ENCODE measurements around the gene PLD5. TPM values are rescaled to one million over a fixed set of nuclear protein-coding genes. Genes with fewer than 3 reads are reported as not detected.

PLD5 gene
- total and polyA plus RNA-seq, 2 of the 13 experiments (the other 11 are each of a cell fraction or from before 2014, with no cell fraction given), result not detected

DNA sequence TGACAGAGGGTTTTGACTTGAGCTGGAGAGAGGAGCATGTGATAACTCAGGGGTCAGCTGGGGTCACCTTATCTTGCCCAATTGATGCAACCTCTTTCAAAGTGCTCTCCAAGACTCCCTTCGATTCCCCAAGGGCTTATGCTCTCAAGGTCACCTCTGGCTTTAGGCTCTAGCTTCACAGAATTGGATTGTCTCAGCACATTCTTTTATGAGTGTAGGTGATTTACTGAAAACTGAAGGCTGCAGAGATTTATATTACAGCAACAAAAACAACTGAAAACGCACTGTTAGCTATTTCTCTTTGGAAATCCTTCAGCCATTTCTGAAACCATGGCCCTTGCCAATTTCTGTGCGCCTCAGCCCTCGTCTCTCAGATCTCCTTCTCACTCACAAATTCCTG lies 491.1 kb downstream of the PLD5 start:
- ChIA-PET POLR2A (no interaction called here), CTCF (ENCODE audit: low intra/inter-chr PET ratio, low total read pairs) (no interaction called here)
- TF ChIP-seq ATRX (CRISPR knock-in tag; IDR thresholded peaks at IDR 0.05; ENCODE audit: borderline replicate concordance) (no peak), PHF21A (CRISPR knock-in tag; IDR thresholded peaks at IDR 0.05) (no peak), ZEB1 (IDR thresholded peaks at IDR 0.05; ENCODE audit: insufficient replicate concordance, low read depth) (no peak), ZNF674 (CRISPR knock-in tag; IDR thresholded peaks at IDR 0.05; ENCODE audit: low read depth) (no peak)
- TF ChIP-seq, protein P1, sequence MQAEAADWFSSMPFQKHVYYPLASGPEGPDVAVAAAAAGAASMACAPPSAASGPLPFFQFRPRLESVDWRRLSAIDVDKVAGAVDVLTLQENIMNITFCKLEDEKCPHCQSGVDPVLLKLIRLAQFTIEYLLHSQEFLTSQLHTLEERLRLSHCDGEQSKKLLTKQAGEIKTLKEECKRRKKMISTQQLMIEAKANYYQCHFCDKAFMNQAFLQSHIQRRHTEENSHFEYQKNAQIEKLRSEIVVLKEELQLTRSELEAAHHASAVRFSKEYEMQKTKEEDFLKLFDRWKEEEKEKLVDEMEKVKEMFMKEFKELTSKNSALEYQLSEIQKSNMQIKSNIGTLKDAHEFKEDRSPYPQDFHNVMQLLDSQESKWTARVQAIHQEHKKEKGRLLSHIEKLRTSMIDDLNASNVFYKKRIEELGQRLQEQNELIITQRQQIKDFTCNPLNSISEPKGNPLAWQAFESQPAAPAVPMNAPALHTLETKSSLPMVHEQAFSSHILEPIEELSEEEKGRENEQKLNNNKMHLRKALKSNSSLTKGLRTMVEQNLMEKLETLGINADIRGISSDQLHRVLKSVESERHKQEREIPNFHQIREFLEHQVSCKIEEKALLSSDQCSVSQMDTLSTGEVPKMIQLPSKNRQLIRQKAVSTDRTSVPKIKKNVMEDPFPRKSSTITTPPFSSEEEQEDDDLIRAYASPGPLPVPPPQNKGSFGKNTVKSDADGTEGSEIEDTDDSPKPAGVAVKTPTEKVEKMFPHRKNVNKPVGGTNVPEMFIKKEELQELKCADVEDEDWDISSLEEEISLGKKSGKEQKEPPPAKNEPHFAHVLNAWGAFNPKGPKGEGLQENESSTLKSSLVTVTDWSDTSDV (CRISPR knock-in tag; IDR thresholded peaks at IDR 0.05), result no peak
- TF ChIP-seq, protein P2, sequence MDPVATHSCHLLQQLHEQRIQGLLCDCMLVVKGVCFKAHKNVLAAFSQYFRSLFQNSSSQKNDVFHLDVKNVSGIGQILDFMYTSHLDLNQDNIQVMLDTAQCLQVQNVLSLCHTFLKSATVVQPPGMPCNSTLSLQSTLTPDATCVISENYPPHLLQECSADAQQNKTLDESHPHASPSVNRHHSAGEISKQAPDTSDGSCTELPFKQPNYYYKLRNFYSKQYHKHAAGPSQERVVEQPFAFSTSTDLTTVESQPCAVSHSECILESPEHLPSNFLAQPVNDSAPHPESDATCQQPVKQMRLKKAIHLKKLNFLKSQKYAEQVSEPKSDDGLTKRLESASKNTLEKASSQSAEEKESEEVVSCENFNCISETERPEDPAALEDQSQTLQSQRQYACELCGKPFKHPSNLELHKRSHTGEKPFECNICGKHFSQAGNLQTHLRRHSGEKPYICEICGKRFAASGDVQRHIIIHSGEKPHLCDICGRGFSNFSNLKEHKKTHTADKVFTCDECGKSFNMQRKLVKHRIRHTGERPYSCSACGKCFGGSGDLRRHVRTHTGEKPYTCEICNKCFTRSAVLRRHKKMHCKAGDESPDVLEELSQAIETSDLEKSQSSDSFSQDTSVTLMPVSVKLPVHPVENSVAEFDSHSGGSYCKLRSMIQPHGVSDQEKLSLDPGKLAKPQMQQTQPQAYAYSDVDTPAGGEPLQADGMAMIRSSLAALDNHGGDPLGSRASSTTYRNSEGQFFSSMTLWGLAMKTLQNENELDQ (CRISPR knock-in tag; IDR thresholded peaks at IDR 0.05; ENCODE audit: borderline replicate concordance), result no peak
- H4K20me1 ChIP-seq (ENCODE audit: insufficient read depth, low read length), result no peaks in the 10 kb centered on the region
- H3K27me3 ChIP-seq (ENCODE audit: control insufficient read depth in 1 of 2, insufficient read depth in 2 of 2, low read length in 2 of 2), result no peaks in the 10 kb centered on the region
- no peak overlapping the region for H3K4me3 ChIP-seq (replicated peaks in 1 of 3; ENCODE audit: insufficient read depth in 1 of 3, low read depth in 2 of 3, low read length in 3 of 3)
- DNase-seq (ENCODE audit: low spot score) (no peak), FAIRE-seq (no peak), ATAC-seq (no peak)
- in situ Hi-C loops (cut with HindIII; ENCODE audit: extremely low pct_ligation_motif_present, low pct_unique_long_range_greater_than_20kb), result no loop called here
- H3K9me3 ChIP-seq (ENCODE audit: low read length), result no peaks in the 10 kb centered on the region
- BruUV-seq (replicated peaks), result no TSS peak
- no peaks in the 10 kb centered on the region for H3K4me1 ChIP-seq (ENCODE audit: insufficient read depth, low read length)
- no peaks in the 10 kb centered on the region for H3K79me2 ChIP-seq (ENCODE audit: insufficient read depth, low read length)
- 46% methylated on average over 4 of the region's 4 CpGs for WGBS (ENCODE audit: low lambda C conversion rate)
- H3K4me2 ChIP-seq (ENCODE audit: low read depth, low read length), result no peak overlapping the region
- no peak overlapping the region for H3K9ac ChIP-seq (ENCODE audit: insufficient read depth, low read depth, low read length)
- H3K27ac ChIP-seq (ENCODE audit: extremely low read length, insufficient read depth, low read length), result no peak overlapping the region
- no peaks in the 10 kb centered on the region for H3K36me3 ChIP-seq (replicated peaks in 1 of 2; ENCODE audit: control insufficient read depth in 1 of 2, insufficient read depth in 2 of 2, low read length in 2 of 2)
- H2AFZ ChIP-seq (ENCODE audit: low read length), result no peak overlapping the region
- intact Hi-C loops (cut with micrococcal nuclease; ENCODE audit: unreplicated experiment), result no loop called here

Small RNA genes within 50 kb of the gene (small RNA-seq; reads per million reads assigned to genes)
- 0 reads per million in 3 experiments for gene AL360271.2 (ENCODE audit: insufficient read depth in 2 of 3, insufficient read length in 3 of 3, low read depth in 2 of 3, low replicate concordance in 1 of 3)
- 0 reads per million in 3 experiments for gene RN7SKP12 (ENCODE audit: insufficient read depth in 2 of 3, insufficient read length in 3 of 3, low read depth in 2 of 3, low replicate concordance in 1 of 3)
